GM23248 (cell line): Measurements from ENCODE around the gene FAM241B.

Source experiments
- EZH2 ChIP-seq: fragments of 200-600 bp; sonication (generic); IDR thresholded peaks from 2 replicates; pipeline ENCODE4 v1.6.1; 2018; ENCODE audit warnings: antibody characterized with exemption, mild to moderate bottlenecking; ENCODE audit not compliant: insufficient read depth, poor library complexity, severe bottlenecking
- EZH2phosphoT487 ChIP-seq: fragments of 200-600 bp; sonication (generic); IDR thresholded peaks from 2 replicates; pipeline ENCODE4 v1.6.1; 2018; ENCODE audit warnings: antibody characterized with exemption, moderate library complexity, mild to moderate bottlenecking, low read depth; ENCODE audit not compliant: insufficient read depth

DNA sequence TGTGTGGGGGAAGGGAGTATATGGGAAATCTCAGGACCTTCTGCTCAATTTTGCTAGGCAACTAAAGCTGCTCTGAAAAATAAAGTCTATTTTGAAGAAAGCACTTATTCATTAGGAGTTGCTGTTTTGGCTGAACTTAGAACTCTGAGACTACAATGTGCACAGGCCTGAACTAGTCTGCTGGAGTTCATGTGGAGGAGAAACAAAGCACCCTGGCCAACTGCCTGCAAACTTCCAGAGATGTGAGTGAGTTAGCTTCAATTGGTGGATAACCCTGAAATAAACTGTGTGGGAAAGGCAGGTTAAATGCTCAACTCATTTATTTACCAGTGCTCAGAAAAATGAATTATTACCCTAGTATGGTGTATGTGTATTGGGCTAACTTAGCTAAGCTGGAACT is 17.3 kb upstream of the FAM241B start:
- no peak for TF ChIP-seq EZH2phosphoT487
- no peak for TF ChIP-seq EZH2
